GM12878 (cell line): ENCODE results near the gene AMBRA1. TPM values are rescaled to one million over a fixed set of nuclear protein-coding genes. Genes with fewer than 3 reads are reported as not detected.

Experiments
- ATAC-seq: fragments of 200-7000 bp; cut with Tn5 transposase; 3 replicates; pipeline ENCODE4 v1.9.1; 2020; ENCODE audit warnings: mild to moderate bottlenecking, moderate library complexity
- BruUV-seq: library from RNA; stranded (reverse); fragments of 400-500 nt; replicated peaks from 2 replicates; lab custom pipeline; 2021; lab: Mats Ljungman, UMichigan
- CTCF ChIA-PET: fragments of 300-600 bp; sonication (Branson Sonifier 250); formaldehyde crosslinking; extraction: SDS; loops from one replicate; lab custom pipeline; 2021; ENCODE audit warnings: inconsistent platforms; lab: Yijun Ruan, JAX
- POLR2A ChIA-PET: fragments of 350-600 bp; formaldehyde crosslinking; extraction: SDS; loops from one replicate; lab custom pipeline; 2021; ENCODE audit warnings: inconsistent platforms; lab: Charles Lee
- RAD21 ChIA-PET: fragments of 300-600 bp; sonication (Branson Sonifier 250); formaldehyde crosslinking; loops from one replicate; lab custom pipeline; 2023; ENCODE audit warnings: antibody characterized with exemption; ENCODE audit not compliant: unreplicated experiment; lab: Charles Lee
- SMC1A ChIA-PET: fragments of 300-600 bp; sonication (Branson Sonifier 250); formaldehyde crosslinking; loops from one replicate; lab custom pipeline; 2023; ENCODE audit not compliant: unreplicated experiment, uncharacterized antibody; lab: Charles Lee
- DNase-seq: peaks from one replicate; pipeline ENCODE4 v3.0.0-alpha.2; 2011; ENCODE audit warnings: low read depth, low spot score
- FAIRE-seq: peaks from 3 replicates; lab custom pipeline; 2011; peaks lifted over from hg19 to GRCh38; lab: Jason Lieb, UNC
- H2AFZ ChIP-seq: 2 replicates; pipeline ENCODE4 v1.6.0; 2011; ENCODE audit warnings: low read depth, low read length, control low read depth; ENCODE audit not compliant: control insufficient read depth
- H3K27ac ChIP-seq: 2 replicates; pipeline ENCODE4 v1.5.1; 2011; ENCODE audit warnings: control low read depth; ENCODE audit not compliant: control insufficient read depth, insufficient read depth
- H3K27me3 ChIP-seq, 2 experiments: replicated peaks in 1 of 2; 2 replicates each; pipeline versions ENCODE4 v1.6.0 to v1.6.1; 2011; ENCODE audit warnings: low read length in 1 of 2; ENCODE audit not compliant: control insufficient read depth in 2 of 2, insufficient read depth in 2 of 2
- H3K36me3 ChIP-seq, 2 experiments: 2 replicates each; pipeline ENCODE4 v1.5.1; 2011; ENCODE audit warnings: low read length in 1 of 2; ENCODE audit not compliant: control insufficient read depth in 2 of 2, insufficient read depth in 2 of 2
- H3K4me1 ChIP-seq: 2 replicates; pipeline ENCODE4 v1.6.1; 2011; ENCODE audit warnings: mild to moderate bottlenecking, low read length, moderate library complexity, mixed read lengths; ENCODE audit not compliant: control insufficient read depth, insufficient read depth
- H3K4me2 ChIP-seq: 2 replicates; pipeline ENCODE4 v1.6.0; 2011; ENCODE audit warnings: control low read depth; ENCODE audit not compliant: control insufficient read depth, insufficient read depth
- H3K4me3 ChIP-seq: fragments of 200-600 bp; sonication (generic); 2 replicates; pipeline ENCODE4 v1.5.1; 2016
- H3K79me2 ChIP-seq: 2 replicates; pipeline ENCODE4 v1.6.0; 2011; ENCODE audit warnings: low read length; ENCODE audit not compliant: control insufficient read depth, insufficient read depth
- H3K9ac ChIP-seq: 2 replicates; pipeline ENCODE4 v1.8.0; 2011; ENCODE audit warnings: low read length, control low read depth, mixed read lengths; ENCODE audit not compliant: control insufficient read depth, insufficient read depth
- H3K9me3 ChIP-seq: replicated peaks from 3 replicates; pipeline ENCODE4 v1.5.1; 2011; ENCODE audit warnings: mild to moderate bottlenecking, low read length; ENCODE audit not compliant: control insufficient read depth, insufficient read depth
- H4K20me1 ChIP-seq: 2 replicates; pipeline ENCODE4 v1.6.0; 2011; ENCODE audit not compliant: control insufficient read depth, insufficient read depth
- BMI1 ChIP-seq: fragments of 450-650 bp; IDR thresholded peaks from 2 replicates; pipeline ENCODE4 v1.6.1; 2016; ENCODE audit warnings: mild to moderate bottlenecking, moderate library complexity, borderline replicate concordance
- EP300 ChIP-seq, 2 experiments: fragments of 150-350 bp in 1 of 2; IDR thresholded peaks; 2 replicates each; pipeline ENCODE4 v1.6.1; 2011 to 2012; ENCODE audit warnings: low read depth in 2 of 2, low read length in 2 of 2, borderline replicate concordance in 1 of 2, improper control_type of control experiment in 1 of 2, inconsistent platforms in 1 of 2; ENCODE audit not compliant: control insufficient read depth in 1 of 2
- WGBS: methylation state at CpG from one replicate; pipeline ENCODE4 v1.1.6; 2016; ENCODE audit warnings: low lambda C conversion rate; ENCODE audit not compliant: insufficient replicate concordance, insufficient coverage; ENCODE audit errors: missing lambda C conversion rate; 5-methylcytosine and 5-hydroxymethylcytosine counted together
- in situ Hi-C: fragments of 300-500 bp; cut with MboI; formaldehyde crosslinking; loops from 9 replicates; pipeline ENCODE4 v1.14.3; 2018; ENCODE audit warnings: mixed read lengths
- intact Hi-C: fragments of 100-400 bp; cut with micrococcal nuclease; formaldehyde crosslinking; loops from one replicate; pipeline ENCODE4 v1.14.2; 2022; ENCODE audit not compliant: unreplicated experiment
- polyA plus RNA-seq, 11 experiments: library from polyadenylated mRNA; depleted of rRNA in 4 of 11; unstranded in 6 of 11; stranded (reverse) in 5 of 11; fragments of >200 nt; fragmentation: Nextera tagmentation in 4 of 11; fragmentation: Illumina TruSeq in 1 of 11; extraction: Ambion mirVana in 4 of 11; extraction: Trizol in 1 of 11; gene quantifications; 1 replicate in 1 of 11; 2 replicates in 10 of 11; pipeline versions ENCODE4 v1.2.1 to v1.2.3, GENCODE V29; 2011 to 2016; ENCODE audit warnings: inconsistent platforms in 2 of 11, missing spikeins in 2 of 11, low read depth in 1 of 11
- total RNA-seq, 4 experiments: library from RNA; depleted of rRNA in 3 of 4; stranded (reverse); fragments of >200 nt in 3 of 4; fragmentation: Illumina TruSeq in 1 of 4; extraction: Trizol in 1 of 4; gene quantifications; 2 replicates each; pipeline versions ENCODE4 v1.2.1 to v1.2.3, GENCODE V29; 2013 to 2021
- TF ChIP-seq, protein P1 (sequence below): IDR thresholded peaks from 2 replicates; pipeline ENCODE4 v1.6.1; 2011; ENCODE audit warnings: borderline replicate concordance, low read depth, mild to moderate bottlenecking, moderate library complexity, low read length; ENCODE audit not compliant: insufficient read depth, poor library complexity, severe bottlenecking

AMBRA1 gene
- total and polyA plus RNA-seq, 10 of the 15 experiments (the other 5 are each of a cell fraction or from before 2014, with no cell fraction given): 0.57 to 34.3 (median 13.7) TPM

DNA sequence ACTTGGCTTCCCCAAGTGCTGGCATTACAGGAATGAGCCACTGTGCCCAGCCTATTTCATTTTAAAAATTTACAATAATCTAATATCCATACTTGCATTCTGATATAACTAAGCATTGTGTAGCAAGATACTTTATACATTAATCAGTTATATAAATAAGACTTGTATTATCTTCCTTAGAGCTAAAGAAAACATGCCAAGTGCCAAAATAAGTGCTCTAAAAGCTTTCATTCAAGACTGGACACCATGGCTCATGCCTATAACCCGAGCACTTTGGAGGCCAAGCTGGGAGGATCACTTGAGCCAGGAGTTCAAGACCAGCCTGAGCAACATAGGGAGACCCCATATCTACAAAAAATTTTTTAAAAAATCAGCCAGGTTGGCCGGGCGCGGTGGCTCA lies 123.9 kb downstream of the AMBRA1 start:
- RAD21 ChIA-PET: interaction anchor here (0.7 kb wide), 1 partner anchor 16 kb away, joined by 3 read pairs; no protein-coding TSS in a partner anchor
- 0 out of 4 replicates have a peak, but pooled peaks cover 0 to 3% of the 10 kb centered on the region in 2 experiments for H3K36me3 ChIP-seq
- no peaks in the 10 kb centered on the region; the same call in 1 of the 2 replicates for H3K4me1 ChIP-seq
- H3K27ac ChIP-seq: no peak overlapping the region
- in situ Hi-C loops (no loop called here), intact Hi-C loops (no loop called here)
- no peaks in the 10 kb centered on the region for H3K27me3 ChIP-seq
- H4K20me1 ChIP-seq: no peaks in the 10 kb centered on the region
- WGBS: over 99% methylated on average over 4 of the region's 4 CpGs
- POLR2A ChIA-PET: interaction anchor here (0.8 to 3.0 kb wide), 3 partner anchors 11 to 21 kb away, joined by 3 to 7 read pairs (median 4); no protein-coding TSS in a partner anchor
- no peaks in the 10 kb centered on the region for H3K9me3 ChIP-seq
- no peak overlapping the region for H3K9ac ChIP-seq
- ATAC-seq (no peak), DNase-seq (no peak), FAIRE-seq (no peak)
- SMC1A ChIA-PET: interaction anchor here (1.3 to 2.5 kb wide), 6 partner anchors 12 to 60 kb away, joined by 3 to 21 read pairs (median 5); no protein-coding TSS in a partner anchor
- H3K79me2 ChIP-seq: peaks cover 2% of the 10 kb centered on the region
- TF ChIP-seq, protein P1, sequence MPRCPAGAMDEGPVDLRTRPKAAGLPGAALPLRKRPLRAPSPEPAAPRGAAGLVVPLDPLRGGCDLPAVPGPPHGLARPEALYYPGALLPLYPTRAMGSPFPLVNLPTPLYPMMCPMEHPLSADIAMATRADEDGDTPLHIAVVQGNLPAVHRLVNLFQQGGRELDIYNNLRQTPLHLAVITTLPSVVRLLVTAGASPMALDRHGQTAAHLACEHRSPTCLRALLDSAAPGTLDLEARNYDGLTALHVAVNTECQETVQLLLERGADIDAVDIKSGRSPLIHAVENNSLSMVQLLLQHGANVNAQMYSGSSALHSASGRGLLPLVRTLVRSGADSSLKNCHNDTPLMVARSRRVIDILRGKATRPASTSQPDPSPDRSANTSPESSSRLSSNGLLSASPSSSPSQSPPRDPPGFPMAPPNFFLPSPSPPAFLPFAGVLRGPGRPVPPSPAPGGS: no peak
- TF ChIP-seq BMI1: no peak
- H3K4me3 ChIP-seq: no peak overlapping the region
- CTCF ChIA-PET: interaction anchor here (0.6 to 1.7 kb wide), 2 partner anchors 24 to 59 kb away, joined by 3 read pairs; no protein-coding TSS in a partner anchor
- H2AFZ ChIP-seq: no peak overlapping the region
- no TSS peak for BruUV-seq
- H3K4me2 ChIP-seq: no peak overlapping the region

DNA sequence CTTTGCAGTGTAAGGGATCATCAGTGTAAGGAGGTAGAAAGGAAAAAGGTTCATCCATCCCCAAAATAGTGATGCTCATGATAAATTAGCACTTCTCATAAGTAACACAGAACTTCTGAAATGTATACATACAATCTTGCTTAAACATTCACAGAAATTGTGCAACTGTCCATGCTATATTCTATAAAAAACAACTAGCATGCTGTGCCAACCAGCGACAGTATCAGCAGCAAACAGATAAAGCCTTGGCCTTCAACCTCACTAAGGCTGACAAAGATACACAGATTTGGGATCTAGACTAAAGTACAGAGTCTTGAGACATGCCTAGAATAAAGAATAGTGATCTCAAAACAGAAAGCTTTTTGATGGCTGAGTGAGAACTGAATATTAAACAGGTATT lies 128.1 kb downstream of the AMBRA1 start:
- H3K4me1 ChIP-seq: no peaks in the 10 kb centered on the region
- no peaks in the 10 kb centered on the region for H3K79me2 ChIP-seq
- CTCF ChIA-PET: no interaction called here
- 100% methylated on average over 1 of the region's 1 CpG for WGBS
- H2AFZ ChIP-seq: no peak overlapping the region
- no peak overlapping the region for H3K4me3 ChIP-seq
- H3K27ac ChIP-seq: no peak overlapping the region
- no peak for TF ChIP-seq EP300 (IDR thresholded peaks at IDR 0.05; ENCODE audit: borderline replicate concordance in 1 of 2, control insufficient read depth in 1 of 2, low read depth in 2 of 2, low read length in 2 of 2)
- intact Hi-C loops: no loop called here
- RAD21 ChIA-PET: no interaction called here
- in situ Hi-C loops: no loop called here
- peaks cover 0 to 3% of the 10 kb centered on the region in 2 experiments; a peak in 2 of 4 replicates for H3K36me3 ChIP-seq
- no peaks in the 10 kb centered on the region for H3K9me3 ChIP-seq
- no peak for DNase-seq
- no peaks in the 10 kb centered on the region for H3K27me3 ChIP-seq
- no TSS peak for BruUV-seq
- ATAC-seq: no peak
- H3K4me2 ChIP-seq: no peak overlapping the region
- no peaks in the 10 kb centered on the region for H4K20me1 ChIP-seq
- FAIRE-seq: no peak
- H3K9ac ChIP-seq: no peak overlapping the region
- POLR2A ChIA-PET: no interaction called here
- SMC1A ChIA-PET: interaction anchor here (1.1 to 2.1 kb wide), 3 partner anchors 9 to 17 kb away, joined by 4 to 7 read pairs (median 5); no protein-coding TSS in a partner anchor
